ENCODE results near the gene MISP3.

GRCh38 chr19:14089662-14090508, 17.3 kb downstream of the MISP3 start:
- TF ChIP-seq POLR2AphosphoS5 (IDR thresholded peaks at IDR 0.05; ENCODE audit: low read depth, low read length) (no peak), REST (IDR thresholded peaks at IDR 0.05; ENCODE audit: insufficient read depth in 1 of 2, low read depth in 2 of 2, low read length in 2 of 2) (no peak), FOXP2 (optimal IDR thresholded peaks at IDR 0.05; ENCODE audit: borderline replicate concordance, extremely low read depth, extremely low read length, insufficient read depth) (peak; percentile 6), SIN3A (IDR thresholded peaks at IDR 0.05; ENCODE audit: borderline replicate concordance, insufficient read depth, low read length) (no peak)
